K562 (cell line): ENCODE data around the gene MKNK2. TPM values are rescaled to one million over a fixed set of nuclear protein-coding genes. Genes with fewer than 3 reads are reported as not detected.

Source experiments
- ATAC-seq: fragments of 200-7000 bp; cut with Tn5 transposase; 3 replicates; pipeline ENCODE4 v1.9.1; 2020; ENCODE audit warnings: moderate library complexity
- BruUV-seq: library from RNA; stranded (reverse); fragments of 400-500 nt; replicated peaks from 2 replicates; lab custom pipeline; 2021; lab: Mats Ljungman, UMichigan
- CTCF ChIA-PET: fragments of 300-600 bp; formaldehyde crosslinking; extraction: SDS; loops from one replicate; lab custom pipeline; 2021; ENCODE audit warnings: low intra/inter-chr PET ratio; lab: Yijun Ruan, JAX
- POLR2A ChIA-PET: fragments of 300-600, 350-650 bp; sonication (Branson Sonifier 250); formaldehyde crosslinking; extraction: SDS; loops from one replicate; lab custom pipeline; 2021; ENCODE audit warnings: antibody characterized with exemption, inconsistent platforms; lab: Yijun Ruan, JAX
- DNase-seq, 4 experiments: peaks; one replicate each; pipeline versions ENCODE4 v3.0.0 to v3.0.0-alpha.2; 2011 to 2018; ENCODE audit warnings: low spot score in 3 of 4, mixed read lengths in 3 of 4; ENCODE audit errors: extremely low read depth in 1 of 4
- FAIRE-seq: peaks from 2 replicates; lab custom pipeline; 2011; peaks lifted over from hg19 to GRCh38; lab: Jason Lieb, UNC
- H2AFZ ChIP-seq: 2 replicates; pipeline ENCODE4 v1.6.0; 2011; ENCODE audit warnings: low read depth, low read length, control low read depth, inconsistent platforms
- H3K27ac ChIP-seq: fragments of 200-600 bp; 3 replicates; pipeline ENCODE4 v1.8.0; 2011; ENCODE audit warnings: low read depth, mild to moderate bottlenecking, control low read depth, inconsistent platforms, low read length, moderate library complexity, mixed read lengths; ENCODE audit errors: extremely low read depth
- H3K27me3 ChIP-seq, 2 experiments: fragments of 300-600 bp in 1 of 2; 2 replicates in 1 of 2; 3 replicates in 1 of 2; pipeline versions ENCODE4 v1.6.0 to v1.8.0; 2011; ENCODE audit warnings: inconsistent platforms in 2 of 2, low read length in 2 of 2, mild to moderate bottlenecking in 1 of 2, mixed read lengths in 1 of 2, moderate library complexity in 1 of 2; ENCODE audit not compliant: control insufficient read depth in 2 of 2, insufficient read depth in 2 of 2
- H3K36me3 ChIP-seq: fragments of 300-600 bp; 3 replicates; pipeline ENCODE4 v1.8.0; 2011; ENCODE audit warnings: mild to moderate bottlenecking, low read length, inconsistent platforms; ENCODE audit not compliant: control insufficient read depth, insufficient read depth
- H3K4me1 ChIP-seq, 2 experiments: fragments of 200-600 bp in 1 of 2; replicated peaks in 1 of 2; 2 replicates in 1 of 2; 3 replicates in 1 of 2; pipeline versions ENCODE4 v1.5.1 to v1.8.0; 2011; ENCODE audit warnings: inconsistent platforms in 2 of 2, low read length in 2 of 2, mild to moderate bottlenecking in 1 of 2, mixed read lengths in 1 of 2, moderate library complexity in 1 of 2; ENCODE audit not compliant: control insufficient read depth in 2 of 2, insufficient read depth in 2 of 2
- H3K4me2 ChIP-seq: 2 replicates; pipeline ENCODE4 v1.6.1; 2011; ENCODE audit warnings: low read length, control low read depth, inconsistent platforms, mixed read lengths; ENCODE audit not compliant: insufficient read depth
- H3K4me3 ChIP-seq: fragments of 200-600 bp; sonication (generic), shearing (Covaris generic); 2 replicates; pipeline ENCODE4 v1.5.1; 2016; ENCODE audit warnings: control low read depth, inconsistent platforms
- H3K79me2 ChIP-seq: fragments of 200-600 bp; 3 replicates; pipeline ENCODE4 v1.8.0; 2011; ENCODE audit warnings: low read length, inconsistent platforms; ENCODE audit not compliant: control insufficient read depth, insufficient read depth
- H3K9ac ChIP-seq, 2 experiments: 2 replicates each; pipeline versions ENCODE4 v1.6.0 to v1.6.1; 2011; ENCODE audit warnings: low read depth in 2 of 2, low read length in 2 of 2, control low read depth in 1 of 2, inconsistent platforms in 1 of 2, mild to moderate bottlenecking in 1 of 2, mixed read lengths in 1 of 2; ENCODE audit not compliant: insufficient read depth in 1 of 2
- H3K9me1 ChIP-seq: one replicate; pipeline ENCODE4 v1.6.0; 2011; ENCODE audit warnings: inconsistent platforms, mild to moderate bottlenecking, low read length, moderate library complexity; ENCODE audit not compliant: control insufficient read depth, insufficient read depth
- H3K9me3 ChIP-seq: replicated peaks from 2 replicates; pipeline ENCODE4 v1.5.1; 2011; ENCODE audit warnings: low read depth, low read length, inconsistent platforms; ENCODE audit not compliant: control insufficient read depth, insufficient read depth
- H4K20me1 ChIP-seq: replicated peaks from 2 replicates; pipeline ENCODE4 v1.6.1; 2011; ENCODE audit warnings: low read length, inconsistent platforms, mixed read lengths; ENCODE audit not compliant: control insufficient read depth, insufficient read depth
- BACH1 ChIP-seq: fragments of 200-800 bp; sonication (Bioruptor generic); IDR thresholded peaks from 2 replicates; pipeline ENCODE4 v1.6.1; 2016; ENCODE audit warnings: missing genetic modification characterization, missing compliant biosample characterization
- CBX3 ChIP-seq, 2 experiments: IDR thresholded peaks; 1 replicate in 1 of 2; 2 replicates in 1 of 2; pipeline ENCODE4 v1.6.1; 2012; ENCODE audit warnings: inconsistent platforms in 2 of 2, low read length in 2 of 2, borderline replicate concordance in 1 of 2, control low read depth in 1 of 2
- CCNT2 ChIP-seq: IDR thresholded peaks from 2 replicates; pipeline ENCODE4 v1.6.1; 2011; ENCODE audit warnings: borderline replicate concordance, low read depth, mild to moderate bottlenecking, moderate library complexity, mixed read lengths, low read length; ENCODE audit not compliant: insufficient read length; ENCODE audit errors: extremely low read depth
- CXXC5 ChIP-seq: fragments of 250-450 bp; sonication (Bioruptor Pico); IDR thresholded peaks from 2 replicates; pipeline ENCODE4 v1.8.0; 2022; ENCODE audit warnings: inconsistent platforms, mild to moderate bottlenecking, moderate library complexity
- POLR2G ChIP-seq: fragments of 200-400 bp; formaldehyde crosslinking; IDR thresholded peaks from 2 replicates; pipeline ENCODE4 v1.6.1; 2017; ENCODE audit warnings: low read depth, mild to moderate bottlenecking, antibody characterized with exemption, low read length, moderate library complexity
- PURB ChIP-seq: sonication (generic); formaldehyde crosslinking; IDR thresholded peaks from 2 replicates; pipeline ENCODE4 v1.9.0; 2021; ENCODE audit warnings: low read depth, mild to moderate bottlenecking, missing genetic modification reagents
- SNIP1 ChIP-seq: fragments of 450-650 bp; IDR thresholded peaks from 2 replicates; pipeline ENCODE4 v1.7.1; 2017; ENCODE audit warnings: low read depth, mild to moderate bottlenecking
- SUPT5H ChIP-seq: fragments of 450-650 bp; IDR thresholded peaks from 2 replicates; pipeline ENCODE4 v1.6.1; 2016
- TCF7L2 ChIP-seq: fragments of 150-350 bp; IDR thresholded peaks from 2 replicates; pipeline ENCODE4 v1.6.1; 2016; ENCODE audit warnings: low read depth, mild to moderate bottlenecking, low read length, moderate library complexity
- ZFP36 ChIP-seq: fragments of 150-350 bp; IDR thresholded peaks from 2 replicates; pipeline ENCODE4 v1.6.1; 2018; ENCODE audit warnings: low read length, low read depth; ENCODE audit not compliant: partially characterized antibody
- ZNF224 ChIP-seq: sonication (generic); formaldehyde crosslinking; IDR thresholded peaks from 2 replicates; pipeline ENCODE4 v1.8.0; 2022; ENCODE audit warnings: mild to moderate bottlenecking, missing genetic modification reagents
- ZNF24 ChIP-seq: fragments of 450-650 bp; IDR thresholded peaks from 2 replicates; pipeline ENCODE4 v1.6.1; 2016
- ZNF408 ChIP-seq: fragments of 250-450 bp; sonication (Bioruptor Pico); IDR thresholded peaks from 2 replicates; pipeline ENCODE4 v1.4.0; 2020; ENCODE audit warnings: low read depth, mild to moderate bottlenecking, moderate library complexity
- ZNF780A ChIP-seq: fragments of 250-450 bp; sonication (Bioruptor Pico); IDR thresholded peaks from 2 replicates; pipeline ENCODE4 v1.5.0; 2021; ENCODE audit warnings: mild to moderate bottlenecking
- WGBS: fragments of 100-300 bp; shearing (Covaris generic); methylation state at CpG from one replicate; pipeline ENCODE4 v1.1.6; 2016; ENCODE audit warnings: low coverage, mixed read lengths; ENCODE audit not compliant: insufficient coverage; ENCODE audit errors: missing lambda C conversion rate; 5-methylcytosine and 5-hydroxymethylcytosine counted together
- in situ Hi-C: fragments of 300-500 bp; cut with MboI; formaldehyde crosslinking; loops from 4 replicates; pipeline ENCODE4 v1.15.0; 2018; ENCODE audit warnings: inconsistent platforms, mixed read lengths
- intact Hi-C: fragments of 100-400 bp; cut with micrococcal nuclease; formaldehyde crosslinking; loops from 2 replicates; pipeline ENCODE4 v1.14.2; 2022
- polyA plus RNA-seq, 8 experiments: library from polyadenylated mRNA; depleted of rRNA in 4 of 8; stranded (reverse) in 5 of 8; unstranded in 3 of 8; fragments of >200 nt; fragmentation: Nextera tagmentation in 2 of 8; fragmentation: Illumina TruSeq in 1 of 8; extraction: Ambion mirVana in 2 of 8; extraction: Trizol in 1 of 8; gene quantifications; 2 replicates each; pipeline versions ENCODE4 v1.2.1 to v1.2.3, GENCODE V29; 2011 to 2014; ENCODE audit warnings: inconsistent platforms in 1 of 8, missing spikeins in 1 of 8
- total RNA-seq, 7 experiments: library from RNA; depleted of rRNA in 6 of 7; stranded (reverse); fragments of >200 nt in 6 of 7; fragmentation: Illumina TruSeq in 2 of 7; extraction: Trizol in 2 of 7; gene quantifications; 2 replicates each; pipeline versions ENCODE4 v1.2.1 to v1.2.3, GENCODE V29; 2011 to 2021; ENCODE audit warnings: low replicate concordance in 1 of 7
- TF ChIP-seq, protein P1 (sequence below): fragments of 450-650 bp; IDR thresholded peaks from 2 replicates; pipeline ENCODE4 v1.6.1; 2018; ENCODE audit warnings: mild to moderate bottlenecking, low read depth; ENCODE audit not compliant: partially characterized antibody
- TF ChIP-seq, protein P2 (sequence below): sonication (generic); formaldehyde crosslinking; IDR thresholded peaks from 2 replicates; pipeline ENCODE4 v1.8.1; 2022; ENCODE audit warnings: missing genetic modification reagents
- TF ChIP-seq, protein P3 (sequence below): fragments of 250-450 bp; sonication (Bioruptor Pico); IDR thresholded peaks from 2 replicates; pipeline ENCODE4 v1.4.0; 2020; ENCODE audit warnings: mild to moderate bottlenecking, moderate library complexity

The MKNK2 gene
- total and polyA plus RNA-seq, 9 of the 15 experiments (the other 6 are each of a cell fraction or from before 2014, with no cell fraction given): 5.1 to 191 (median 51.9) TPM

DNA sequence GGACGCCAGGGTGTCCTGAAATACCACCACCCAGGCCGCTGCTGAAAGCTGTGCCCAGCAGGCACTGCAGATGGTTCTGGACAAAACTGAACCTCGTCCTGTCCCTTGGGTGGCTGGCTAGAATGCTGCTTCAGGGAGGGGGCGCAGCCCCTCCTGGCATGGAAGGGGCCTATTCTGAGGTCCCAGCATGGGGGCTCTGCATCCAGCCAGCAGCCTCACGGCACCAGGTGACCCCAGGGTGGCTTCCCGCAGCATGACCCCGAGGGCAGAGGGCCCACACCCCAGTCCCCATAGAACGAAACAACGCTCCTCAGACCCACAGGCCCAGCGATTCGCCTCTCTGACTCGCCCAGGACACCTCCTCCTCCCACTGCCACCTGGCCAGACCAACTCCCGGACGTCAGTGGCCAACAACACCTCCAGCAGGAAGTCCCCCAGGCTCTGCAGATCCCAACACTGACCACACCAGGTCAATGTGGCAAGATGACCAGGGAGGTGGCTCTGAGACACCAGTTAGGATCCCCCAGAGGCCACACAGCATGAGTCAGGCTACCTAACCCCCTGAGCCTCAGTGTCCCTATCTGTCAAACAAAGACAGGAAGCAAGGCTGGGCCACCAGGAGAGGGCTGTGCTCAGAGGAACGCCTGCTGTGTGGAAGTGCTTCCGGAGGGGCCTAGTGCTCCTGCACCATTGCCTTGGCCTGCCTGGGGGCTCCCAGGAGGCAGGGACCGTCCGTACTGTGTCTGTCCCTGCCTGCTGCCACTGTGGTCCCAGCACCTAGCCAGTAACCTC lies 6.1 kb downstream of the MKNK2 start:
- no peaks in the 10 kb centered on the region for H3K27me3 ChIP-seq
- H3K9me1 ChIP-seq: peaks cover 3% of the 10 kb centered on the region
- CTCF ChIA-PET: no interaction called here
- in situ Hi-C loops: no loop called here
- peak overlapping the region; percentile 34; the same call in 2 of the 3 replicates for H3K27ac ChIP-seq
- no peaks in the 10 kb centered on the region for H3K9me3 ChIP-seq
- H2AFZ ChIP-seq: no peak overlapping the region
- peaks cover 29 to 93% of the 10 kb centered on the region in 2 experiments for H3K4me1 ChIP-seq
- no TSS peak for BruUV-seq
- intact Hi-C loops: no loop called here
- H3K4me2 ChIP-seq: no peak overlapping the region
- no peak overlapping the region for H3K4me3 ChIP-seq
- peak overlapping the region in 1 of 2 experiments; percentile 66; a peak in 2 of 4 replicates for H3K9ac ChIP-seq
- DNase-seq (peak in 2 of 4 experiments; percentile 9 to 14), FAIRE-seq (no peak), ATAC-seq (no peak)
- WGBS: 80% methylated on average over 15 of the region's 18 CpGs
- peaks cover 32% of the 10 kb centered on the region for H4K20me1 ChIP-seq
- POLR2A ChIA-PET: interaction anchor here (0.6 to 5.5 kb wide), 4 partner anchors 10 to 202 kb away, joined by 3 to 72 read pairs (median 4); no protein-coding TSS in a partner anchor
- H3K79me2 ChIP-seq: peaks cover 47% of the 10 kb centered on the region
- peaks cover 93% of the 10 kb centered on the region; the same call in 2 of the 3 replicates for H3K36me3 ChIP-seq
- TF ChIP-seq CCNT2 (peak; percentile 10), TCF7L2 (no peak), ZFP36 (peak; percentile 93), CBX3 (IDR thresholded peaks at IDR 0.05; ENCODE audit: borderline replicate concordance in 1 of 2, low read length in 2 of 2) (no peak), ZNF780A (no peak), ZNF408 (CRISPR knock-in tag) (no peak), SUPT5H (peak; percentile 21; the same call in 1 of the 2 replicates), SNIP1 (no peak), POLR2G (peak; percentile 46), BACH1 (no peak), PURB (CRISPR knock-in tag) (no peak), CXXC5 (no peak), ZNF224 (CRISPR knock-in tag) (no peak), ZNF24 (no peak)
- TF ChIP-seq, protein P1, sequence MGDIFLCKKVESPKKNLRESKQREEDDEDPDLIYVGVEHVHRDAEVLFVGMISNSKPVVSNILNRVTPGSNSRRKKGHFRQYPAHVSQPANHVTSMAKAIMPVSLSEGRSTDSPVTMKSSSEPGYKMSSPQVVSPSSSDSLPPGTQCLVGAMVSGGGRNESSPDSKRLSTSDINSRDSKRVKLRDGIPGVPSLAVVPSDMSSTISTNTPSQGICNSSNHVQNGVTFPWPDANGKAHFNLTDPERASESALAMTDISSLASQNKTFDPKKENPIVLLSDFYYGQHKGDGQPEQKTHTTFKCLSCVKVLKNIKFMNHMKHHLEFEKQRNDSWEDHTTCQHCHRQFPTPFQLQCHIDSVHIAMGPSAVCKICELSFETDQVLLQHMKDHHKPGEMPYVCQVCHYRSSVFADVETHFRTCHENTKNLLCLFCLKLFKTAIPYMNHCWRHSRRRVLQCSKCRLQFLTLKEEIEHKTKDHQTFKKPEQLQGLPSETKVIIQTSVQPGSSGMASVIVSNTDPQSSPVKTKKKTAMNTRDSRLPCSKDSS: no peak
- TF ChIP-seq, protein P2, sequence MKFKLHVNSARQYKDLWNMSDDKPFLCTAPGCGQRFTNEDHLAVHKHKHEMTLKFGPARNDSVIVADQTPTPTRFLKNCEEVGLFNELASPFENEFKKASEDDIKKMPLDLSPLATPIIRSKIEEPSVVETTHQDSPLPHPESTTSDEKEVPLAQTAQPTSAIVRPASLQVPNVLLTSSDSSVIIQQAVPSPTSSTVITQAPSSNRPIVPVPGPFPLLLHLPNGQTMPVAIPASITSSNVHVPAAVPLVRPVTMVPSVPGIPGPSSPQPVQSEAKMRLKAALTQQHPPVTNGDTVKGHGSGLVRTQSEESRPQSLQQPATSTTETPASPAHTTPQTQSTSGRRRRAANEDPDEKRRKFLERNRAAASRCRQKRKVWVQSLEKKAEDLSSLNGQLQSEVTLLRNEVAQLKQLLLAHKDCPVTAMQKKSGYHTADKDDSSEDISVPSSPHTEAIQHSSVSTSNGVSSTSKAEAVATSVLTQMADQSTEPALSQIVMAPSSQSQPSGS (CRISPR knock-in tag): no peak
- TF ChIP-seq, protein P3, sequence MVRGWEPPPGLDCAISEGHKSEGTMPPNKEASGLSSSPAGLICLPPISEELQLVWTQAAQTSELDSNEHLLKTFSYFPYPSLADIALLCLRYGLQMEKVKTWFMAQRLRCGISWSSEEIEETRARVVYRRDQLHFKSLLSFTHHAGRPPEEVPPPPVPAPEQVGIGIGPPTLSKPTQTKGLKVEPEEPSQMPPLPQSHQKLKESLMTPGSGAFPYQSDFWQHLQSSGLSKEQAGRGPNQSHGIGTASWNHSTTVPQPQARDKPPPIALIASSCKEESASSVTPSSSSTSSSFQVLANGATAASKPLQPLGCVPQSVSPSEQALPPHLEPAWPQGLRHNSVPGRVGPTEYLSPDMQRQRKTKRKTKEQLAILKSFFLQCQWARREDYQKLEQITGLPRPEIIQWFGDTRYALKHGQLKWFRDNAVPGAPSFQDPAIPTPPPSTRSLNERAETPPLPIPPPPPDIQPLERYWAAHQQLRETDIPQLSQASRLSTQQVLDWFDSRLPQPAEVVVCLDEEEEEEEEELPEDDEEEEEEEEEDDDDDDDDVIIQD: no peak
